Mucosa of descending colon (tissue), 3 donors: ENCODE results near the gene UBE2L5. TPM values are rescaled to one million over a fixed set of nuclear protein-coding genes. Genes with fewer than 3 reads are reported as not detected.
"Not testable (repeated sequence)": the region's sequence is repeated elsewhere in the genome, so short reads cannot be mapped to it uniquely, and the experiment has no call there.

ENCODE experiments used
- ATAC-seq: fragments of 200-7000 bp; cut with Tn5 transposase; one replicate; pipeline ENCODE4 v1.9.1; 2020; ENCODE audit warnings: mild to moderate bottlenecking, moderate library complexity
- DNase-seq, 3 donors: peaks; one replicate each; pipeline ENCODE4 v3.0.0-alpha.2; 2020
- H3K36me3 ChIP-seq: fragments of 200-600 bp; one replicate; pipeline ENCODE4 v1.8.0; 2021; ENCODE audit warnings: low read depth, mild to moderate bottlenecking
- H3K4me1 ChIP-seq: fragments of 200-600 bp; one replicate; pipeline ENCODE4 v1.8.0; 2021; ENCODE audit warnings: low read depth, mild to moderate bottlenecking
- H3K4me3 ChIP-seq: fragments of 200-600 bp; one replicate; pipeline ENCODE4 v1.8.0; 2021; ENCODE audit warnings: mild to moderate bottlenecking
- H3K9me3 ChIP-seq: fragments of 200-600 bp; one replicate; pipeline ENCODE4 v1.8.0; 2021; ENCODE audit warnings: mild to moderate bottlenecking
- CTCF ChIP-seq: fragments of 200-600 bp; IDR thresholded peaks from one replicate; pipeline ENCODE4 v1.8.0; 2022; ENCODE audit warnings: antibody characterized with exemption, mild to moderate bottlenecking
- intact Hi-C, 2 donors: fragments of 100-400 bp; cut with DNase I in 1 of 2; cut with micrococcal nuclease in 1 of 2; formaldehyde crosslinking; loops; one replicate each; pipeline versions ENCODE4 v1.11.0 to v1.11.1; 2022; cut with DNase I, micrococcal nuclease
- total RNA-seq, 3 donors: library from RNA; stranded (reverse); fragmentation: NEBNext Ultra II Directional in 2 of 3; extraction: Animal tissue kit (Norgen Biotek cat#: 25700) in 2 of 3; gene quantifications; one replicate each; pipeline versions ENCODE4 v1.2.1 to v1.2.4, GENCODE V29; 2021 to 2023
- donor health status: DM: no; HTN: no; CAD: no; lungs with moderate emphysema.
- donor health status: DM: no; HTN: no; CAD: no.
- donor health status: DM: no; HTN: yes; CAD: no.

UBE2L5 gene
- total RNA-seq, 3 donors from 2014 or later, result not detected

GRCh38 chr13:30437177-30437576 is 14.9 kb downstream of the UBE2L5 start:
- no peak overlapping the region for H3K4me3 ChIP-seq
- no peaks in the 10 kb centered on the region for H3K36me3 ChIP-seq
- H3K4me1 ChIP-seq, result no peaks in the 10 kb centered on the region
- no peak for TF ChIP-seq CTCF
- DNase-seq (no peak), ATAC-seq (no peak)
- intact Hi-C loops, result no loop called here
- no peaks in the 10 kb centered on the region for H3K9me3 ChIP-seq

GRCh38 chr13:30438286-30438685 is 16.0 kb downstream of the UBE2L5 start:
- H3K4me1 ChIP-seq, result no peaks in the 10 kb centered on the region
- ATAC-seq (no peak), DNase-seq (no peak)
- H3K36me3 ChIP-seq, result no peaks in the 10 kb centered on the region
- TF ChIP-seq CTCF, result no peak
- intact Hi-C loops, result no loop called here
- no peak overlapping the region for H3K4me3 ChIP-seq
- H3K9me3 ChIP-seq, result no peaks in the 10 kb centered on the region

GRCh38 chr13:30440910-30441703 is 18.8 kb downstream of the UBE2L5 start:
- H3K36me3 ChIP-seq, result no peaks in the 10 kb centered on the region
- no peak for TF ChIP-seq CTCF
- peaks cover 3% of the 10 kb centered on the region for H3K4me1 ChIP-seq
- H3K4me3 ChIP-seq, result no peak overlapping the region
- intact Hi-C loops, result no loop called here
- ATAC-seq (no peak), DNase-seq (no peak)
- no peaks in the 10 kb centered on the region for H3K9me3 ChIP-seq

GRCh38 chr13:30442926-30443325 is 20.6 kb downstream of the UBE2L5 start:
- intact Hi-C loops, result no loop called here
- Histone ChIP-seq H3K9me3 (no peaks in the 10 kb centered on the region), H3K36me3 (no peaks in the 10 kb centered on the region), H3K4me1 (peaks cover 3% of the 10 kb centered on the region), H3K4me3 (no peak overlapping the region)
- no peak for TF ChIP-seq CTCF
- ATAC-seq (no peak), DNase-seq (no peak)

- H3K36me3 ChIP-seq, H3K9me3 ChIP-seq, DNase-seq, ATAC-seq, H3K4me3 ChIP-seq, intact Hi-C loops, H3K4me1 ChIP-seq: not testable (repeated sequence)
These were observed 21.2 kb downstream of the UBE2L5 start for GRCh38 chr13:30443491-30443890.

- Histone ChIP-seq H3K4me3 (no peak overlapping the region), H3K9me3 (no peaks in the 10 kb centered on the region), H3K4me1 (peaks cover 3% of the 10 kb centered on the region), H3K36me3 (no peaks in the 10 kb centered on the region)
- ATAC-seq, result peak; percentile 3
- DNase-seq, result no peak
- no peak for TF ChIP-seq CTCF
- intact Hi-C loops, result no loop called here
These were observed 21.7 kb downstream of the UBE2L5 start for GRCh38 chr13:30443957-30444404.
